ENCODE results near the gene UBE2D2. TPM values are rescaled to one million over a fixed set of nuclear protein-coding genes. Genes with fewer than 3 reads are reported as not detected.

Gene UBE2D2
- total RNA-seq, 1 donor from 2014 or later = 166 TPM

GRCh38 chr5:139571966-139572365, 10.8 kb downstream of the UBE2D2 start:
- no peak overlapping the region for H3K27ac Mint-ChIP-seq (ENCODE audit: unreplicated experiment)
- no peak for DNase-seq (ENCODE audit: low read depth, low spot score)
- H3K27me3 Mint-ChIP-seq (ENCODE audit: low read depth) = no peaks in the 10 kb centered on the region
- no peaks in the 10 kb centered on the region for H3K9me3 Mint-ChIP-seq
- H3K4me1 Mint-ChIP-seq = peaks cover 31% of the 10 kb centered on the region
- no peak for TF ChIP-seq CTCF (conservative IDR thresholded peaks at IDR 0.05)
- H3K4me3 Mint-ChIP-seq = no peak overlapping the region
- peaks cover 3% of the 10 kb centered on the region for H3K36me3 Mint-ChIP-seq (ENCODE audit: low read depth)

- no peak overlapping the region for H3K4me3 Mint-ChIP-seq
- H3K36me3 Mint-ChIP-seq (ENCODE audit: low read depth) = no peaks in the 10 kb centered on the region
- no peak overlapping the region for H3K27ac Mint-ChIP-seq (ENCODE audit: unreplicated experiment)
- H3K9me3 Mint-ChIP-seq = no peaks in the 10 kb centered on the region
- no peak for DNase-seq (ENCODE audit: low read depth, low spot score)
- peak; percentile 59 for TF ChIP-seq CTCF (conservative IDR thresholded peaks at IDR 0.05)
- H3K27me3 Mint-ChIP-seq (ENCODE audit: low read depth) = no peaks in the 10 kb centered on the region
- H3K4me1 Mint-ChIP-seq = peaks cover 25% of the 10 kb centered on the region
Observed at GRCh38 chr5:139574641-139575312, 13.6 kb downstream of the UBE2D2 start.

- no peak overlapping the region for H3K27ac Mint-ChIP-seq (ENCODE audit: unreplicated experiment)
- no peaks in the 10 kb centered on the region for H3K9me3 Mint-ChIP-seq
- TF ChIP-seq CTCF (conservative IDR thresholded peaks at IDR 0.05) = peak; percentile 1
- peaks cover 23% of the 10 kb centered on the region for H3K4me1 Mint-ChIP-seq
- no peaks in the 10 kb centered on the region for H3K36me3 Mint-ChIP-seq (ENCODE audit: low read depth)
- no peaks in the 10 kb centered on the region for H3K27me3 Mint-ChIP-seq (ENCODE audit: low read depth)
- DNase-seq (ENCODE audit: low read depth, low spot score) = no peak
- H3K4me3 Mint-ChIP-seq = no peak overlapping the region
Observed at GRCh38 chr5:139575313-139575646, 14.1 kb downstream of the UBE2D2 start.

GRCh38 chr5:139575751-139576150, 14.6 kb downstream of the UBE2D2 start:
- Mint-ChIP-seq H3K4me3 (no peak overlapping the region), H3K36me3 (ENCODE audit: low read depth) (peaks cover under 1% of the 10 kb centered on the region), H3K9me3 (no peaks in the 10 kb centered on the region), H3K4me1 (peaks cover 23% of the 10 kb centered on the region), H3K27me3 (ENCODE audit: low read depth) (no peaks in the 10 kb centered on the region), H3K27ac (ENCODE audit: unreplicated experiment) (no peak overlapping the region)
- DNase-seq (ENCODE audit: low read depth, low spot score) = no peak
- TF ChIP-seq CTCF (conservative IDR thresholded peaks at IDR 0.05) = no peak

- Mint-ChIP-seq H3K9me3 (no peaks in the 10 kb centered on the region), H3K27me3 (ENCODE audit: low read depth) (no peaks in the 10 kb centered on the region), H3K4me3 (no peak overlapping the region), H3K27ac (ENCODE audit: unreplicated experiment) (no peak overlapping the region), H3K4me1 (peaks cover 13% of the 10 kb centered on the region), H3K36me3 (ENCODE audit: low read depth) (peaks cover 2% of the 10 kb centered on the region)
- TF ChIP-seq CTCF (conservative IDR thresholded peaks at IDR 0.05) = no peak
- no peak for DNase-seq (ENCODE audit: low read depth, low spot score)
Observed at GRCh38 chr5:139577689-139578290, 16.7 kb downstream of the UBE2D2 start.

All from neural crest cell (in vitro differentiated cells).